Measurements from ENCODE around the gene NUCB1. TPM values are rescaled to one million over a fixed set of nuclear protein-coding genes. Genes with fewer than 3 reads are reported as not detected.

The NUCB1 gene
- total RNA-seq, 1 donor from 2014 or later, result 104 TPM

GRCh38 chr19:48963371-48964204 lies 63.5 kb downstream of the NUCB1 start:
- peak; percentile 12 for ATAC-seq

GRCh38 chr19:48964205-48965039 lies 64.3 kb downstream of the NUCB1 start:
- no peak for ATAC-seq

- ATAC-seq, result peak; percentile 76
These were observed 65.1 kb downstream of the NUCB1 start, which contains the start of gene FTL for GRCh38 chr19:48965040-48965805. Gene FTL (plus strand): TSS chr19:48965309. CDS start chr19:48965508, 199 bp downstream.

GRCh38 chr19:48965806-48966540 lies 65.9 kb downstream of the NUCB1 start:
- peak; percentile 68 for ATAC-seq

- no peak for ATAC-seq
These were observed 66.6 kb downstream of the NUCB1 start for GRCh38 chr19:48966541-48967345.

GRCh38 chr19:48967346-48968178 lies 67.5 kb downstream of the NUCB1 start:
- no peak for ATAC-seq

GRCh38 chr19:48968179-48968661 lies 68.1 kb downstream of the NUCB1 start:
- ATAC-seq, result no peak

GRCh38 chr19:48968813-48969218 lies 68.7 kb downstream of the NUCB1 start:
- no peak for ATAC-seq

GRCh38 chr19:48969276-48970138 lies 69.4 kb downstream of the NUCB1 start:
- no peak for ATAC-seq

GRCh38 chr19:48970139-48970766 lies 70.1 kb downstream of the NUCB1 start:
- no peak for ATAC-seq

- peak; percentile 51 for ATAC-seq
These were observed 70.8 kb downstream of the NUCB1 start for GRCh38 chr19:48970923-48971395.

Other genes starting within 250 kb of the NUCB1 start
- gene NTN5, start 227.3 kb upstream of the NUCB1 start, total RNA-seq, result not detected
- gene FUT2, start 204.3 kb upstream of the NUCB1 start, total RNA-seq, result 101 TPM
- 0.56 TPM for gene MAMSTR, start 180.6 kb upstream of the NUCB1 start, total RNA-seq
- gene RASIP1, start 159.7 kb upstream of the NUCB1 start, total RNA-seq, result 7.3 TPM
- 1.3 TPM for gene IZUMO1, start 153.4 kb upstream of the NUCB1 start, total RNA-seq
- gene FUT1, start 147.7 kb upstream of the NUCB1 start, total RNA-seq, result 6.1 TPM
- not detected for gene FGF21, start 144.8 kb upstream of the NUCB1 start, total RNA-seq
- 31.0 TPM for gene BCAT2, start 89.3 kb upstream of the NUCB1 start, total RNA-seq
- gene HSD17B14, start 63.8 kb upstream of the NUCB1 start, total RNA-seq, result 0.40 TPM
- gene PLEKHA4, start 31.7 kb upstream of the NUCB1 start, total RNA-seq, result 8.1 TPM
- gene PPP1R15A, start 27.9 kb upstream of the NUCB1 start, total RNA-seq, result 30.0 TPM
- gene TULP2, start 1.6 kb upstream of the NUCB1 start, total RNA-seq, result 0.24 TPM
- 1.2 TPM for gene DHDH, start 33.4 kb downstream of the NUCB1 start, total RNA-seq
- gene BAX, start 54.6 kb downstream of the NUCB1 start, total RNA-seq, result 58.9 TPM
- gene FTL, start 65.0 kb downstream of the NUCB1 start, total RNA-seq, result 417 TPM
- 50.8 TPM for gene GYS1, start 93.0 kb downstream of the NUCB1 start, total RNA-seq
- gene RUVBL2, start 93.6 kb downstream of the NUCB1 start, total RNA-seq, result 79.0 TPM
- gene LHB, start 116.8 kb downstream of the NUCB1 start, total RNA-seq, result not detected
- gene CGB3, start 124.0 kb downstream of the NUCB1 start, total RNA-seq, result not detected
- gene CGB2, start 131.6 kb downstream of the NUCB1 start, total RNA-seq, result not detected
- gene CGB1, start 136.6 kb downstream of the NUCB1 start, total RNA-seq, result not detected
- not detected for gene CGB5, start 143.5 kb downstream of the NUCB1 start, total RNA-seq
- not detected for gene CGB8, start 148.8 kb downstream of the NUCB1 start, total RNA-seq
- 0.52 TPM for gene CGB7, start 157.4 kb downstream of the NUCB1 start, total RNA-seq
- gene NTF4, start 164.5 kb downstream of the NUCB1 start, total RNA-seq, result 5.6 TPM
- gene KCNA7, start 172.4 kb downstream of the NUCB1 start, total RNA-seq, result not detected
- gene SNRNP70, start 185.1 kb downstream of the NUCB1 start, total RNA-seq, result 82.3 TPM
- gene LIN7B, start 214.1 kb downstream of the NUCB1 start, total RNA-seq, result 11.7 TPM
- 1.3 TPM for gene C19orf73, start 218.8 kb downstream of the NUCB1 start, total RNA-seq
- gene PPFIA3, start 219.2 kb downstream of the NUCB1 start, total RNA-seq, result 9.2 TPM

All from esophagus mucosa (tissue), 1 donor.